CD4-positive, alpha-beta T cell (primary cell): ENCODE results near the gene LOX. TPM values are rescaled to one million over a fixed set of nuclear protein-coding genes. Genes with fewer than 3 reads are reported as not detected.

ENCODE experiments used
- ATAC-seq: fragments of 200-7000 bp; cut with Tn5 transposase; one replicate; pipeline ENCODE4 v1.10.0; 2022; ENCODE audit warnings: mild to moderate bottlenecking; ENCODE audit not compliant: poor library complexity
- CTCF ChIA-PET: fragments of 350-600 bp; sonication (Branson Sonifier 250); formaldehyde crosslinking; loops from one replicate; lab custom pipeline; 2021; ENCODE audit warnings: antibody characterized with exemption, inconsistent platforms; lab: Charles Lee
- POLR2A ChIA-PET: fragments of 350-600 bp; sonication (Branson Sonifier 250); formaldehyde crosslinking; loops from one replicate; lab custom pipeline; 2021; ENCODE audit warnings: antibody characterized with exemption, inconsistent platforms; lab: Charles Lee
- DNase-seq, 14 experiments: peaks; one replicate each; pipeline ENCODE4 v3.0.0-alpha.2; 2013 to 2020; ENCODE audit warnings: mixed read lengths in 2 of 14
- H3K27ac ChIP-seq, 2 donors: one replicate each; pipeline versions ENCODE4 v1.5.1 to v1.7.0; 2013; ENCODE audit warnings: low read length in 2 of 2, low read depth in 1 of 2, mild to moderate bottlenecking in 1 of 2
- H3K27me3 ChIP-seq, 2 experiments: 1 replicate in 1 of 2; 2 replicates in 1 of 2; pipeline versions ENCODE4 v1.6.1 to v1.7.0; 2013; ENCODE audit warnings: low read length in 2 of 2, control low read depth in 1 of 2, mild to moderate bottlenecking in 1 of 2, moderate library complexity in 1 of 2; ENCODE audit not compliant: insufficient read depth in 2 of 2, control insufficient read depth in 1 of 2
- H3K36me3 ChIP-seq: one replicate; pipeline ENCODE4 v1.6.1; 2013; ENCODE audit warnings: low read length, control low read depth; ENCODE audit not compliant: insufficient read depth
- H3K4me1 ChIP-seq: one replicate; pipeline ENCODE4 v1.6.1; 2013; ENCODE audit warnings: low read length, control low read depth; ENCODE audit not compliant: insufficient read depth
- H3K4me3 ChIP-seq: one replicate; pipeline ENCODE4 v1.5.1; 2013; ENCODE audit warnings: mild to moderate bottlenecking, low read length, moderate library complexity
- H3K9me3 ChIP-seq, 2 experiments: 1 replicate in 1 of 2; 2 replicates in 1 of 2; pipeline versions ENCODE4 v1.6.1 to v1.7.0; 2013; ENCODE audit warnings: low read length in 2 of 2, mild to moderate bottlenecking in 2 of 2, control low read depth in 1 of 2, moderate library complexity in 1 of 2; ENCODE audit not compliant: control insufficient read depth in 1 of 2, insufficient read depth in 1 of 2
- H3K27ac Mint-ChIP-seq: one replicate; pipeline ENCODE4 v1.8.0; 2020; ENCODE audit warnings: mixed read lengths
- H3K27me3 Mint-ChIP-seq: one replicate; pipeline ENCODE4 v1.8.0; 2021; ENCODE audit warnings: mixed read lengths
- H3K36me3 Mint-ChIP-seq: one replicate; pipeline ENCODE4 v1.8.0; 2021; ENCODE audit warnings: low read depth, mixed read lengths
- H3K4me1 Mint-ChIP-seq: one replicate; pipeline ENCODE4 v1.8.0; 2021; ENCODE audit warnings: low read depth, mixed read lengths
- H3K4me3 Mint-ChIP-seq: one replicate; pipeline ENCODE4 v1.8.0; 2020; ENCODE audit warnings: mild to moderate bottlenecking, mixed read lengths
- H3K9me3 Mint-ChIP-seq: one replicate; pipeline ENCODE4 v1.8.0; 2020; ENCODE audit warnings: mixed read lengths
- CTCF ChIP-seq: fragments of 200-600 bp; IDR thresholded peaks from one replicate; pipeline ENCODE4 v1.8.0; 2022; ENCODE audit warnings: antibody characterized with exemption, mild to moderate bottlenecking
- intact Hi-C, 2 experiments: fragments of 100-400 bp; cut with DNase I in 1 of 2; cut with micrococcal nuclease in 1 of 2; formaldehyde crosslinking; loops; one replicate each; pipeline versions ENCODE4 v1.15.1 to v1.9.0; 2023 to 2025; cut with DNase I, micrococcal nuclease
- total RNA-seq, 174 experiments: library from RNA in 2 of 174; stranded (reverse) in 2 of 174; gene quantifications; one replicate each; pipeline ENCODE4 v1.2.3 and lab custom pipeline; 2021 to 2026

Gene LOX
- total RNA-seq, 2 experiments from 2014 or later, result 0.06 to 0.11 TPM

- H3K9me3 ChIP-seq, result no peaks in the 10 kb centered on the region
- ChIA-PET CTCF (no interaction called here), POLR2A (no interaction called here)
- H3K27ac Mint-ChIP-seq, result no peak overlapping the region
- H3K36me3 Mint-ChIP-seq, result no peaks in the 10 kb centered on the region
- no peaks in the 10 kb centered on the region for H3K27me3 Mint-ChIP-seq
- H3K4me1 ChIP-seq, result no peaks in the 10 kb centered on the region
- H3K9me3 Mint-ChIP-seq, result no peaks in the 10 kb centered on the region
- DNase-seq (no peak), ATAC-seq (no peak)
- no peaks in the 10 kb centered on the region for H3K36me3 ChIP-seq
- no peaks in the 10 kb centered on the region for H3K4me1 Mint-ChIP-seq
- H3K27me3 ChIP-seq, result no peaks in the 10 kb centered on the region
- no peak overlapping the region for H3K27ac ChIP-seq
- no peak overlapping the region for H3K4me3 ChIP-seq
- intact Hi-C loops, result no loop called here
- no peak overlapping the region for H3K4me3 Mint-ChIP-seq
- no peak for TF ChIP-seq CTCF
Observed at GRCh38 chr5:122124766-122125165, 46.7 kb upstream of the LOX start.

GRCh38 chr5:122121479-122122465, 43.7 kb upstream of the LOX start:
- DNase-seq (no peak), ATAC-seq (no peak)
- H3K36me3 Mint-ChIP-seq, result no peaks in the 10 kb centered on the region
- Histone ChIP-seq H3K36me3 (no peaks in the 10 kb centered on the region), H3K27ac (no peak overlapping the region), H3K4me1 (no peaks in the 10 kb centered on the region), H3K27me3 (no peaks in the 10 kb centered on the region), H3K4me3 (no peak overlapping the region), H3K9me3 (no peaks in the 10 kb centered on the region)
- intact Hi-C loops, result no loop called here
- H3K4me1 Mint-ChIP-seq, result no peaks in the 10 kb centered on the region
- no peak overlapping the region for H3K4me3 Mint-ChIP-seq
- ChIA-PET POLR2A (no interaction called here), CTCF (no interaction called here)
- no peaks in the 10 kb centered on the region for H3K27me3 Mint-ChIP-seq
- no peaks in the 10 kb centered on the region for H3K9me3 Mint-ChIP-seq
- no peak for TF ChIP-seq CTCF
- no peak overlapping the region for H3K27ac Mint-ChIP-seq

- Histone ChIP-seq H3K9me3 (no peaks in the 10 kb centered on the region), H3K4me1 (no peaks in the 10 kb centered on the region), H3K4me3 (no peak overlapping the region), H3K36me3 (no peaks in the 10 kb centered on the region), H3K27ac (no peak overlapping the region), H3K27me3 (no peaks in the 10 kb centered on the region)
- H3K27ac Mint-ChIP-seq, result no peak overlapping the region
- no peaks in the 10 kb centered on the region for H3K4me1 Mint-ChIP-seq
- ATAC-seq, result no peak
- CTCF ChIA-PET, result no interaction called here
- intact Hi-C loops, result no loop called here
- H3K4me3 Mint-ChIP-seq, result no peak overlapping the region
- POLR2A ChIA-PET, result no interaction called here
- no peaks in the 10 kb centered on the region for H3K27me3 Mint-ChIP-seq
- DNase-seq, result no peak
- no peaks in the 10 kb centered on the region for H3K9me3 Mint-ChIP-seq
- H3K36me3 Mint-ChIP-seq, result no peaks in the 10 kb centered on the region
- TF ChIP-seq CTCF, result no peak
Observed at GRCh38 chr5:122120957-122121356, 42.9 kb upstream of the LOX start.
